ENCODE results near the gene ST7L.
"Not testable (repeated sequence)": the region's sequence is repeated elsewhere in the genome, so short reads cannot be mapped to it uniquely, and the experiment has no call there.

Gene ST7L, protein sequence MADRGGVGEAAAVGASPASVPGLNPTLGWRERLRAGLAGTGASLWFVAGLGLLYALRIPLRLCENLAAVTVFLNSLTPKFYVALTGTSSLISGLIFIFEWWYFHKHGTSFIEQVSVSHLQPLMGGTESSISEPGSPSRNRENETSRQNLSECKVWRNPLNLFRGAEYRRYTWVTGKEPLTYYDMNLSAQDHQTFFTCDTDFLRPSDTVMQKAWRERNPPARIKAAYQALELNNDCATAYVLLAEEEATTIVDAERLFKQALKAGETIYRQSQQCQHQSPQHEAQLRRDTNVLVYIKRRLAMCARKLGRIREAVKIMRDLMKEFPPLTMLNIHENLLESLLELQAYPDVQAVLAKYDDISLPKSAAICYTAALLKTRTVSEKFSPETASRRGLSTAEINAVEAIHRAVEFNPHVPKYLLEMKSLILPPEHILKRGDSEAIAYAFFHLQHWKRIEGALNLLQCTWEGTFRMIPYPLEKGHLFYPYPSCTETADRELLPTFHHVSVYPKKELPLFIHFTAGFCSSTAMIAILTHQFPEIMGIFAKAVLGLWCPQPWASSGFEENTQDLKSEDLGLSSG

DNA sequence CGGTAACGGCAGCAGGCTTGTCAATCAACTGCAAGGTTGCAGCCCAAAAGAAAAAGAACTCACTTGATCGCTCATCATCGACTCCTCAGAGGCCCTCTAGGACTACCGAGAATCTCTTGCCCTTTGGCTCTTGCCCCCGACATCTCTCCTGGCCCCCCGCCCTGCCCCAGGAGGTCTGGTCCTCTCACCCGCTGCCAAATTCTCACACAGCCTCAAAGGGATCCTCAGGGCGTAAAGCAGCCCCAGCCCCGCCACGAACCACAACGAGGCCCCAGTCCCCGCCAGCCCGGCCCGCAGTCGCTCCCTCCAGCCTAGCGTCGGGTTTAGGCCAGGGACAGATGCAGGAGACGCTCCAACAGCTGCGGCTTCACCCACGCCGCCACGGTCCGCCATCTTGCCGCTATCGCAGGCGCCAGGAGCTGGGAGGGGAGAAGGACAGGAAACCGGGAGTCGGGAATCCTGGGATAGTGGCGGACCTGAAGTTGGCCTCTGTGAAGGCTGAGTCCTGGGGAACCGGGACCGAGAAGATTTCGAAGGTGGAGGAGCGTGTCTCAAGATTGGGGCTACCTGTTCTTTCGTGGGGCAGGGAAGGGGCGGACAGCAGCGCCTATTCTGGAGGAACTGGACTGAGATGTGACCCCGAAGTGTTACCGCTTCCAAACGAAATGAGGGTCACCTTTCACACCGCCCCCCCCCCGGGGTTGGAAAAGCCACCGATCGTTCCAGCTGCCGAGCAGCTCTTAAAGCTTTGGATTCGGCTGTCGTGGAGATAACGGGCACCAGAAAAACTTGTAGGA lies at the start of gene ST7L:
ST7L (minus strand) TSS at position 421 of the 797 bp plus-strand sequence; CDS start at position 393, 28 bp downstream.
- DNase-seq (ENCODE audit: low read depth, low spot score), result peak; percentile 51
- TF ChIP-seq YY1 (IDR thresholded peaks at IDR 0.05; ENCODE audit: insufficient read depth, insufficient read length) (peak; percentile 85), SUZ12 (IDR thresholded peaks at IDR 0.05; ENCODE audit: extremely low read depth, insufficient read depth, insufficient read length) (no peak), ZNF274 (IDR thresholded peaks at IDR 0.05; ENCODE audit: low read depth, low read length) (no peak)
- Histone ChIP-seq H3K9me3 (ENCODE audit: insufficient read depth, low read length) (no peaks in the 10 kb centered on the region), H3K36me3 (ENCODE audit: insufficient read depth, insufficient read length, low read length) (peaks cover 39% of the 10 kb centered on the region), H3K27me3 (ENCODE audit: insufficient read depth, insufficient read length) (no peaks in the 10 kb centered on the region), H3K4me1 (ENCODE audit: insufficient read depth, insufficient read length) (no peaks in the 10 kb centered on the region), H3K9ac (ENCODE audit: insufficient read length, low read depth) (peak within 1 kb of the TSS; percentile 99), H3K4me3 (ENCODE audit: insufficient read length, low read depth) (peak within 1 kb of the TSS; percentile 96)

DNA sequence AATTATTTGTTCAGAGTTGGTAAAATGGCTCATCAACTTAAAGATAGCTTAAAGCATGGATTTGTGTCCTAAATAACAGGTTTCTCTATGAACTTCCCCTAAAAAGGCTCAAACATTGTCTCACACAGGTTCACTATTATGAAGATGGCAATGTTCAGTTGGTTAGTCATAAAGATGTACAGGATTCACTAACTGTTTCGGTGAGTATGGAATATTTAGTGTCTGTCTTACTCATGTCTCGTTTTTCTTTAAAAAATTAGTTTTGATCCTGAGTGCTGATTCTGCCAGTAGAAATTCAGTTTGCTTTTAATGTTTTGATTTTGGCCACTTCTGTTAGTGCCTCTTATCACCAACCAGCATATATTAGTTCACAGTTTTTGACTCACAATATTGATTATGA lies 48.0 kb upstream of the ST7L start:
- DNase-seq (ENCODE audit: low read depth, low spot score), result no peak
- H3K36me3 ChIP-seq (ENCODE audit: insufficient read depth, insufficient read length, low read length), result peaks cover 74% of the 10 kb centered on the region
- TF ChIP-seq SUZ12 (IDR thresholded peaks at IDR 0.05; ENCODE audit: extremely low read depth, insufficient read depth, insufficient read length) (no peak), ZNF274 (IDR thresholded peaks at IDR 0.05; ENCODE audit: low read depth, low read length) (no peak), YY1 (IDR thresholded peaks at IDR 0.05; ENCODE audit: insufficient read depth, insufficient read length) (no peak)

DNA sequence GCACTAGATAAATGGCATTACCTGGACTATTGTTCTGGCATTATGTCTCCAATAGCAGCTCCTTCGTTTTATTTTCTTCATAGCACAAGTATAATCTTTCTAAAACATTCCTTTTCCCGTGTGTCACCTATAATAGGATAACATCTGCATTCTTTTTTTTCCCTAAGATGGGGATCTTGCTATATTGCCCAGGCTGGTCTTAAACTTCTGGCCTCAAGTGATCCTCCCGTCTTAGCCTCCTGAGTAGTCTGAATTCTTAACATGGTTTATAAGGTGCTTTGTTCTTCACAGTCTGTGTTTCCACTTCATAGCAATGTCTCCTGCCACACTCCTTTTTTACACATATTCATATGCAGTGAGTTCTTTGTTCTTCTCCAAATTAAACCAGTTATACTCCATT lies 46.9 kb upstream of the ST7L start:
- DNase-seq (ENCODE audit: low read depth, low spot score), result no peak
- no peaks in the 10 kb centered on the region for H3K4me1 ChIP-seq (ENCODE audit: insufficient read depth, insufficient read length)
- no peak overlapping the region for H3K4me3 ChIP-seq (ENCODE audit: insufficient read length, low read depth)
- H3K36me3 ChIP-seq (ENCODE audit: insufficient read depth, insufficient read length, low read length), result peaks cover 85% of the 10 kb centered on the region
- no peaks in the 10 kb centered on the region for H3K27me3 ChIP-seq (ENCODE audit: insufficient read depth, insufficient read length)
- TF ChIP-seq SUZ12 (IDR thresholded peaks at IDR 0.05; ENCODE audit: extremely low read depth, insufficient read depth, insufficient read length) (no peak), ZNF274 (IDR thresholded peaks at IDR 0.05; ENCODE audit: low read depth, low read length) (no peak), YY1 (IDR thresholded peaks at IDR 0.05; ENCODE audit: insufficient read depth, insufficient read length) (no peak)
- no peak overlapping the region for H3K9ac ChIP-seq (ENCODE audit: insufficient read length, low read depth)
- H3K9me3 ChIP-seq (ENCODE audit: insufficient read depth, low read length), result no peaks in the 10 kb centered on the region

More for the DNA sequence above, 48.0 kb upstream of the ST7L start:
- Histone ChIP-seq H3K9me3 (ENCODE audit: insufficient read depth, low read length) (no peaks in the 10 kb centered on the region), H3K4me3 (ENCODE audit: insufficient read length, low read depth) (no peak overlapping the region), H3K4me1 (ENCODE audit: insufficient read depth, insufficient read length) (no peaks in the 10 kb centered on the region), H3K9ac (ENCODE audit: insufficient read length, low read depth) (no peak overlapping the region), H3K27me3 (ENCODE audit: insufficient read depth, insufficient read length) (no peaks in the 10 kb centered on the region)

DNA sequence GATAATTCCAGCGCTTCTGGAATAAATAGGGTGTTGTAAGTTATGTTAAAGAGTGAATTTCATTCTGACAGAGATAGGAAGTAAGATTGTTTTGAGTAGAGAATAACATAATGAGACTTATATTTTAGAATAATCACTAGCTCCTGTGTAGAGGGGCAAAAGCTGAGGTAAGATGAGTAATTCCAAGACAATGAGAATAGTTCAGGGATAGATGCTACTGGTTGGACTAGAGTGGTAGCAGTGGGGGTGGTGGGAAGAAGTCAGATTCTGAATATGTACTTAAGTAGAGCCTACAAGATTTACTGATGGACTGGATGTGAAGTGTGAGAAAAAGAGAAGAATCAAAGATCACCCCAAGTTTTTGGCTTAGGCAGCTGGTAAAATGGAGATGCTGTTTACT lies 32.3 kb upstream of the ST7L start:
- Histone ChIP-seq H3K4me3 (ENCODE audit: insufficient read length, low read depth) (no peak overlapping the region), H3K36me3 (ENCODE audit: insufficient read depth, insufficient read length, low read length) (peaks cover 82% of the 10 kb centered on the region), H3K9me3 (ENCODE audit: insufficient read depth, low read length) (no peaks in the 10 kb centered on the region), H3K9ac (ENCODE audit: insufficient read length, low read depth) (no peak overlapping the region), H3K27me3 (ENCODE audit: insufficient read depth, insufficient read length) (no peaks in the 10 kb centered on the region), H3K4me1 (ENCODE audit: insufficient read depth, insufficient read length) (no peaks in the 10 kb centered on the region)
- TF ChIP-seq ZNF274 (IDR thresholded peaks at IDR 0.05; ENCODE audit: low read depth, low read length), result no peak
- DNase-seq (ENCODE audit: low read depth, low spot score), result no peak

DNA sequence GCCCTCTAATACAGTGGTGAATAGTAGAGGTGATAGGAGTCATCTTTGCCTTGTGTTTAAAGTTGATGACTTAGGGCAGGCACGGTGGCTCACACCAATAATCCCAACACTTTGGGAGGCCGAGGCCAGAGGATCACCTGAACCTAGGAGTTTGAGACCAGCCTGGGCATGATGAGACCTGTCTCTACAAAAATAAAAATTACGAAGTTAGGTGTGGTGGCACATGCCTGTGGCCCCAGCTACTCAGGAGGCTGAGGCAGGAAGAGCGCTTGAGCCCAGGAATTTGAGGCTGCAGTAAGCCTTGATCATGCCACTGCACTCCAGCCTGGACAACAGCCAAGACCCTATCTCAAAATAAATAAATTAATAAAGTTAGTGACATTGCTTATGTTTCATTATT lies 27.3 kb upstream of the ST7L start:
- peaks cover 57% of the 10 kb centered on the region for H3K36me3 ChIP-seq (ENCODE audit: insufficient read depth, insufficient read length, low read length)

DNA sequence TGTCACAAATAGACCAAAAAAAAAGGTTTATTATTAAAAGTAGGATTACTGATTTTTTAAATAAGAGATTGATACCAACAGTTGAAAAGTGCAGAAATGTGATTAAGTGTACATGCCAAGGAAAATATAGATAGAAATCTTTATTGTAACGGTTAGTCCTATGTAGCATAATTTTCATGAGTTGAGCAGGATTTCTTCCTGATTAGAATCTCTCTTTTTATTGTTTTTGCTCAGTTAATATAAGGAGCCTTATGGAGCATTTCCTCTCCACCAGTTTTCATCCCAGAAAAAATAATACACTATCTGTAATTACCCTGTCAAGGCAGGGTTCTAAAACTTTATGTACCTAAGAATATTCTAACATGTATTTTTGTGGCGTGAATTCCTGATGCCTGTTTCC lies 24.1 kb upstream of the ST7L start:
- H3K9me3 ChIP-seq (ENCODE audit: insufficient read depth, low read length), result peaks cover 8% of the 10 kb centered on the region
- no peak overlapping the region for H3K9ac ChIP-seq (ENCODE audit: insufficient read length, low read depth)
- H3K4me1 ChIP-seq (ENCODE audit: insufficient read depth, insufficient read length), result no peaks in the 10 kb centered on the region
- H3K4me3 ChIP-seq (ENCODE audit: insufficient read length, low read depth), result no peak overlapping the region
- no peak for TF ChIP-seq SUZ12 (IDR thresholded peaks at IDR 0.05; ENCODE audit: extremely low read depth, insufficient read depth, insufficient read length)
- no peak for TF ChIP-seq ZNF274 (IDR thresholded peaks at IDR 0.05; ENCODE audit: low read depth, low read length)
- no peak for TF ChIP-seq YY1 (IDR thresholded peaks at IDR 0.05; ENCODE audit: insufficient read depth, insufficient read length)
- peaks cover 28% of the 10 kb centered on the region for H3K36me3 ChIP-seq (ENCODE audit: insufficient read depth, insufficient read length, low read length)
- DNase-seq (ENCODE audit: low read depth, low spot score), result no peak
- H3K27me3 ChIP-seq (ENCODE audit: insufficient read depth, insufficient read length), result no peaks in the 10 kb centered on the region

More for the DNA sequence above, 27.3 kb upstream of the ST7L start:
- Histone ChIP-seq H3K27me3 (ENCODE audit: insufficient read depth, insufficient read length) (no peaks in the 10 kb centered on the region), H3K4me1 (ENCODE audit: insufficient read depth, insufficient read length) (no peaks in the 10 kb centered on the region), H3K9ac (ENCODE audit: insufficient read length, low read depth) (no peak overlapping the region), H3K9me3 (ENCODE audit: insufficient read depth, low read length) (no peaks in the 10 kb centered on the region), H3K4me3 (ENCODE audit: insufficient read length, low read depth) (no peak overlapping the region)
- TF ChIP-seq ZNF274 (IDR thresholded peaks at IDR 0.05; ENCODE audit: low read depth, low read length) (no peak), YY1 (IDR thresholded peaks at IDR 0.05; ENCODE audit: insufficient read depth, insufficient read length) (no peak), SUZ12 (IDR thresholded peaks at IDR 0.05; ENCODE audit: extremely low read depth, insufficient read depth, insufficient read length) (no peak)
- DNase-seq (ENCODE audit: low read depth, low spot score), result no peak

DNA sequence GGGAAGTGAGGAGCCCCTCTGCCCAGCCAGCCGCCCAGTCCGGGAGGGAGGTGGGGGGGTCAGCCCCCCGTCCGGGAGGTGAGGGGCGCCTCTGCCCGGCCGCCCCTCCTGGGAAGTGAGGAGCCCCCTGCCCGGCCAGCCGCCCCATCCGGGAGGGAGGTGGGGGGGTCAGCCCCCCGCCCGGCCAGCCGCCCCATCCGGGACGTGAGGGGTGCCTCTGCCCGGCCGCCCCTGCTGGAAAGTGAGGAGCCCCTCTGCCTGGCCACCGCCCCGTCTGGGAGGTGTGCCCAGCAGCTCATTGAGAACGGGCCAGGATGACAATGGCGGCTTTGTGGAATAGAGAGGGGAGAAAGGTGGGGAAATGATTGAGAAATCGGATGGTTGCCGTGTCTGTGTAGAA lies 21.5 kb upstream of the ST7L start:
- not testable (repeated sequence) for H3K9me3 ChIP-seq (ENCODE audit: insufficient read depth, low read length); H3K4me3 ChIP-seq (ENCODE audit: insufficient read length, low read depth); H3K4me1 ChIP-seq (ENCODE audit: insufficient read depth, insufficient read length); H3K27me3 ChIP-seq (ENCODE audit: insufficient read depth, insufficient read length); DNase-seq (ENCODE audit: low read depth, low spot score); H3K9ac ChIP-seq (ENCODE audit: insufficient read length, low read depth)
- H3K36me3 ChIP-seq (ENCODE audit: insufficient read depth, insufficient read length, low read length), result peaks cover 22% of the 10 kb centered on the region

Measured in NT2/D1 (cell line).